ENCODE data around the gene CNGA4. TPM values are rescaled to one million over a fixed set of nuclear protein-coding genes. Genes with fewer than 3 reads are reported as not detected.
A peak's percentile ranks its signal among the peaks of the same experiment; 100 is the strongest.

Gene CNGA4
- total RNA-seq, 1 donor from 2014 or later, result not detected

DNA sequence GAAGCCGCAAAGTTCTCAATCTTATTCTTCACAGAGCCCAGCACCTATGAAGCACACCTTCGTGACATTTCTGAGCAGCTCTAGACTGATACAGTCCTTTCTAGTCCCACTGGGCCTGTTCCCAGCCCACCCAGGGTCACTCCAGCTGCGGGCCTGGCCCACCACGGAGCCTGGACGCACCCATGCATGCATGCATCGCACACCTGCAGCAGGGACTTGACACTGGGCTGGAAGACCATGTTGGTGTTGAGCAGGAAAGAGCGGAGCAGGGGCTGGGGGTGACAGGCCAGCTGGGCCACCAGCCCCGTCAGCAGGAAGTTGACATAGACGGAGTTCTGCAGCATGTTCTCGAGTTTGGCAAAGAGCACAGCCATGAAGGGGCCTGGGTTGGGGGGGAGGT, 24.4 kb upstream of the CNGA4 start:
- Histone ChIP-seq H3K36me3 (peaks cover 91% of the 10 kb centered on the region), H3K9me3 (replicated peaks) (no peaks in the 10 kb centered on the region), H3K27ac (replicated peaks) (no peak overlapping the region), H3K4me1 (peaks cover 10% of the 10 kb centered on the region), H3K4me3 (no peak overlapping the region), H3K27me3 (ENCODE audit: low read depth) (no peaks in the 10 kb centered on the region)
- intact Hi-C loops (cut with micrococcal nuclease), result no loop called here
- DNase-seq, result no peak
- TF ChIP-seq, protein P1, sequence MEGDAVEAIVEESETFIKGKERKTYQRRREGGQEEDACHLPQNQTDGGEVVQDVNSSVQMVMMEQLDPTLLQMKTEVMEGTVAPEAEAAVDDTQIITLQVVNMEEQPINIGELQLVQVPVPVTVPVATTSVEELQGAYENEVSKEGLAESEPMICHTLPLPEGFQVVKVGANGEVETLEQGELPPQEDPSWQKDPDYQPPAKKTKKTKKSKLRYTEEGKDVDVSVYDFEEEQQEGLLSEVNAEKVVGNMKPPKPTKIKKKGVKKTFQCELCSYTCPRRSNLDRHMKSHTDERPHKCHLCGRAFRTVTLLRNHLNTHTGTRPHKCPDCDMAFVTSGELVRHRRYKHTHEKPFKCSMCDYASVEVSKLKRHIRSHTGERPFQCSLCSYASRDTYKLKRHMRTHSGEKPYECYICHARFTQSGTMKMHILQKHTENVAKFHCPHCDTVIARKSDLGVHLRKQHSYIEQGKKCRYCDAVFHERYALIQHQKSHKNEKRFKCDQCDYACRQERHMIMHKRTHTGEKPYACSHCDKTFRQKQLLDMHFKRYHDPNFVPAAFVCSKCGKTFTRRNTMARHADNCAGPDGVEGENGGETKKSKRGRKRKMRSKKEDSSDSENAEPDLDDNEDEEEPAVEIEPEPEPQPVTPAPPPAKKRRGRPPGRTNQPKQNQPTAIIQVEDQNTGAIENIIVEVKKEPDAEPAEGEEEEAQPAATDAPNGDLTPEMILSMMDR (IDR thresholded peaks at IDR 0.05; ENCODE audit: borderline replicate concordance), result no peak

DNA sequence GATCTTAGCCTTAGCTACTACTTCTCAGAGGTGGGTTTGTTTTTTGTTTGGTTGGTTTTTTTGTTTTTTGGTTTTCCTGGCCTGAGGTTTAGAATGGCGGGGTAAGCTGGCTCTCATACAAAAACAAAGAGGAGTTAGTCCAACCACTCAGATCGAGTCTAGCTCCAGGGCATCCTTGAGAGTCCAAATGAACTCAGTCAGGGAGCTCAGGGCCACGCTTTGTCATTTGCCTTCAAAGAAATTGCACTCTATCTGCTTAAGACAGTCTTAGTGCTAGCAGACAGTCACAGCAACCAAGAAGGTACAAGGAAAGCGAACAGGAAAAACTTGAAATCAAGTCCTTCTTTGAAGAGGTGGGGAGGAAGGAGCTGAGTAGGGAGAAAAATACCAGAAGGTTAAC, 22.4 kb upstream of the CNGA4 start:
- Histone ChIP-seq H3K4me1 (peaks cover 24% of the 10 kb centered on the region), H3K36me3 (peaks cover 83% of the 10 kb centered on the region), H3K27me3 (ENCODE audit: low read depth) (no peaks in the 10 kb centered on the region), H3K4me3 (no peak overlapping the region), H3K9me3 (replicated peaks) (no peaks in the 10 kb centered on the region), H3K27ac (replicated peaks) (no peak overlapping the region)
- intact Hi-C loops (cut with micrococcal nuclease), result no loop called here
- no peak for DNase-seq
- TF ChIP-seq, protein P1 (IDR thresholded peaks at IDR 0.05; ENCODE audit: borderline replicate concordance), result no peak

DNA sequence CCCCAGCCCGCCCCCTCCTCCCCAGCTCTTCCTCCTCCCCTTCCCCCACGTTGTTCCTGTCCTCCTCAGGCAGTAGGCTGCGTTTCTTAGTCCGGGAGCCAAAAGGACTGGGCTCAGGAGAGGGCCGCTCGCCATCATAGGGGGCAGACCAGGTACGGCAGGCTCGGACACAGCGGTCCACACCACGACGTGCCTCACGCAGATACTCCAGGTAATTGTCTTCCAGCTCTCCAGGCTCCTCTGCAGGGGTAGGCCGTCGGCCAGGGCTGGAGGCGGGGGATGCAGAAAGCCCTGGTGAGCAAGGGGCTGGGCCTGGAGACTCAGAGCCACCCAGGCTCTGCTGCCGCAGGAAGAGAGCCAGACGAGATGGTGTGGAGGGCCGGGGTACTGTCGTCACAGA, 21.2 kb upstream of the CNGA4 start:
- Histone ChIP-seq H3K4me3 (no peak overlapping the region), H3K27ac (replicated peaks) (no peak overlapping the region), H3K27me3 (ENCODE audit: low read depth) (no peaks in the 10 kb centered on the region), H3K9me3 (replicated peaks) (no peaks in the 10 kb centered on the region), H3K36me3 (peaks cover 83% of the 10 kb centered on the region), H3K4me1 (peaks cover 26% of the 10 kb centered on the region)
- TF ChIP-seq, protein P1 (IDR thresholded peaks at IDR 0.05; ENCODE audit: borderline replicate concordance), result no peak
- intact Hi-C loops (cut with micrococcal nuclease), result no loop called here
- DNase-seq, result no peak

DNA sequence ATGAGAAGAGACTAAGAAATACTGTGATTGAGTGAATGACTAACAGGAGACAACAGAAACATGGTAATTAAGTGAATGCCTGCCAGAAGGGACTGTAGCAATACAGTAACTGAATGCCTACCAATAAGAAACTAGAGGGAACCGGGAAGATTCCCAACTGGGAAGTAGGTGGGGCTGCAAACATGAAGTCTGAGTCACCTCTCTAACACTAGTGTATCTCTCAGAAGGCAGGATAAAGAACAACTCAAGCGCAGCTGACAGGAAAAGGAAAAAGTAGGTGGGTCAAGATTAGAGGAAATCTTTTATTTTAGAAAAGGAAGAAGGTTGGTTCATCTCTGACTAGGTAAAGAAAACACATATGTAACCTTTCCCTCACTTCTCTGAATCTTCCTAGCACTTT, 19.5 kb upstream of the CNGA4 start:
- Histone ChIP-seq H3K4me3 (no peak overlapping the region), H3K9me3 (replicated peaks) (no peaks in the 10 kb centered on the region), H3K36me3 (peaks cover 86% of the 10 kb centered on the region), H3K27ac (replicated peaks) (peak overlapping the region; percentile 43), H3K27me3 (ENCODE audit: low read depth) (no peaks in the 10 kb centered on the region), H3K4me1 (peaks cover 30% of the 10 kb centered on the region)
- TF ChIP-seq, protein P1 (IDR thresholded peaks at IDR 0.05; ENCODE audit: borderline replicate concordance), result no peak
- no peak for DNase-seq
- intact Hi-C loops (cut with micrococcal nuclease), result no loop called here

DNA sequence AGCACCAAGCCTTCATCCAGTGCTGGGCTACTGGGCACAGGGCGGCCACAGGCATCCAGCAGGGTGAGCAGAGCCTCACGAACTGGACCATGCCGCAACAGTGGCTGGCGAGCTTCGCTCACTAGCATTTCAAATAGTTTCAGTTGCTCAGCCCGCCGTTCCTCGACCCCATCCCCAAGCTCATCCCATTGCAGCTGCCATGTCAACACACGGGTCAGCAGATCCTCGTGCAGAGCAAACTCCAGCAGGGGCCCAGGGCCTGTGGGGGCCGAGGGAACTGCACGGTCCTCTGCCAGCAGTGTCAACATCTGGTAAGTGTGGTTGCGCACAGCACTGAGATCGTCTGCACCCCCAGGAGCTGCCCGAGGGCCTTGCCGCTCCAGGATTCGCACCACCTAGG, 15.0 kb upstream of the CNGA4 start:
- H3K4me1 ChIP-seq, result peaks cover 51% of the 10 kb centered on the region
- TF ChIP-seq, protein P1 (IDR thresholded peaks at IDR 0.05; ENCODE audit: borderline replicate concordance), result no peak
- H3K27me3 ChIP-seq (ENCODE audit: low read depth), result no peaks in the 10 kb centered on the region
- peaks cover 44% of the 10 kb centered on the region for H3K36me3 ChIP-seq
- no peak for DNase-seq
- intact Hi-C loops (cut with micrococcal nuclease), result no loop called here
- no peak overlapping the region for H3K4me3 ChIP-seq
- H3K27ac ChIP-seq (replicated peaks), result no peak overlapping the region
- H3K9me3 ChIP-seq (replicated peaks), result no peaks in the 10 kb centered on the region

DNA sequence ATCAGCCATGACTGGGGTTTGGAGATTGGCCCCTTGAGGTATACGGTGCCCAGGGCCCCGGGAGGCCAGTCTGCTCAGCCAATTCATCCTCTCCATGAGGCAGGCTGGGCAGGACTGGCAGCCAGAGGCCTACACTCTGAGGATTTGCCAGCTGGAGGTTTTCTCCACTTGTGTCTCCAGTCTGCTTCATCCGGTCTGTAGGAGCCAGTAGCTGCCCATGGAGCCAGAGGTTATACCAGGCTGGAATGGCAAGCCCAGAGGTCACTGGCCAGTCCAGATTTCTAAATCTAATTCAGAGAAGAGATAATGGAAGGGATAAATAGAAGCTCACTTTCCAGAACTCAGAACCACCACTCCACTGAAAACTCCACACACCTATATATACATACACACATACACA, 14.5 kb upstream of the CNGA4 start:
- peaks cover 38% of the 10 kb centered on the region for H3K36me3 ChIP-seq
- TF ChIP-seq, protein P1 (IDR thresholded peaks at IDR 0.05; ENCODE audit: borderline replicate concordance), result no peak
- no peak overlapping the region for H3K4me3 ChIP-seq
- H3K27ac ChIP-seq (replicated peaks), result peak overlapping the region; percentile 60
- no peaks in the 10 kb centered on the region for H3K9me3 ChIP-seq (replicated peaks)
- H3K4me1 ChIP-seq, result peaks cover 46% of the 10 kb centered on the region
- intact Hi-C loops (cut with micrococcal nuclease), result no loop called here
- no peak for DNase-seq
- H3K27me3 ChIP-seq (ENCODE audit: low read depth), result no peaks in the 10 kb centered on the region
